H1 (cell line): ENCODE measurements around the gene TMEM45A. TPM values are rescaled to one million over a fixed set of nuclear protein-coding genes. Genes with fewer than 3 reads are reported as not detected.

Source experiments
- FOSL1 ChIP-seq: IDR thresholded peaks from 2 replicates; pipeline ENCODE4 v1.6.1; 2011; ENCODE audit warnings: mild to moderate bottlenecking, low read depth, low read length, moderate library complexity; ENCODE audit not compliant: insufficient read depth
- RXRA ChIP-seq: IDR thresholded peaks from 2 replicates; pipeline ENCODE4 v1.6.1; 2011; ENCODE audit warnings: low read depth, mild to moderate bottlenecking, low read length, moderate library complexity; ENCODE audit not compliant: insufficient read depth
- SAP30 ChIP-seq: fragments of 300-600 bp; sonication (generic); IDR thresholded peaks from 2 replicates; pipeline ENCODE4 v1.7.1; 2012; ENCODE audit warnings: low read length, moderate library complexity, mild to moderate bottlenecking, inconsistent platforms; ENCODE audit not compliant: insufficient read depth, insufficient replicate concordance
- polyA plus RNA-seq, 7 experiments: library from polyadenylated mRNA; depleted of rRNA in 3 of 7; stranded (reverse) in 5 of 7; unstranded in 2 of 7; fragments of >200 nt in 5 of 7; fragments of 200-250 nt in 2 of 7; gene quantifications; 1 replicate in 5 of 7; 2 replicates in 1 of 7; 4 replicates in 1 of 7; pipeline versions ENCODE4 v1.2.1 to v1.2.3, GENCODE V29; 2011 to 2013; ENCODE audit warnings: missing spikeins in 2 of 7, mixed read lengths in 2 of 7
- total RNA-seq: library from RNA; stranded (reverse); fragmentation: NEBNext Ultra II Directional; extraction: Animal tissue kit (Norgen Biotek cat#: 25700); gene quantifications from 2 replicates; pipeline ENCODE4 v1.2.1, GENCODE V29; 2021

TMEM45A gene
- total and polyA plus RNA-seq, 2 of the 8 experiments (the other 6 are each of a cell fraction or from before 2014, with no cell fraction given) = 12.9 to 14.2 TPM

GRCh38 chr3:100574536-100574935 is 82.1 kb downstream of the TMEM45A start (continued):
- no peak for TF ChIP-seq SAP30
- no peak for TF ChIP-seq RXRA
- TF ChIP-seq FOSL1 = no peak
